Middle frontal gyrus (tissue), 1 donor: ENCODE results near the gene CIDEC.

Experiments
- DNase-seq: peaks from one replicate; pipeline ENCODE4 v3.0.0-alpha.2; 2015; ENCODE audit warnings: low spot score; ENCODE audit errors: extremely low spot score

CIDEC gene

DNA sequence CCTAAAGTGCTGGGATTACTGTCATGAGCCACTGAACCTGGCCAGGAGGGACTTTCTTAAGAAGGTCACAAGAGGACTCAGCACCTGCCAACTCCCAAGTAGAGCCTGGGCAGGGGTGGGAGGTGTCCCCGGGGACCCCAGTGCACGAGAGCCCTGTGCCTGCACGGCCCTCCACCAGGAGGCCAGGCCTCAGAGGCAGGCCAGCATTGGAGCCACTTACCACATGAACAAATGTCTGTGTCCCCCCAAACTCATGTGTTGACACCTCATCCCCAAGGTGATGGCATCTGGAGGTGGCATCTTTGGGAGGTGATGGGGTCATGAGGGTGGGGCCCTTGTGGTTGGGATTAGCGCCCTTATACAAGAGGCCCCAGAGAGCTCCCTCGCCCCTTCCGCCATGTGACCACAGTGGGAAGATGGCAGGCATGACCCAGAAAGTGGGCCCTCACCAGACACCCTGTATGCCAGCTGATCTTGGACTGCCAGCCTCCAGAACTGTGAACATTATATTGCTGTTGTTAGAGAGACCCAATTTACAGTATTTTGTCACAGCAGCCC is 33.0 kb downstream of the CIDEC start:
- DNase-seq = no peak

DNA sequence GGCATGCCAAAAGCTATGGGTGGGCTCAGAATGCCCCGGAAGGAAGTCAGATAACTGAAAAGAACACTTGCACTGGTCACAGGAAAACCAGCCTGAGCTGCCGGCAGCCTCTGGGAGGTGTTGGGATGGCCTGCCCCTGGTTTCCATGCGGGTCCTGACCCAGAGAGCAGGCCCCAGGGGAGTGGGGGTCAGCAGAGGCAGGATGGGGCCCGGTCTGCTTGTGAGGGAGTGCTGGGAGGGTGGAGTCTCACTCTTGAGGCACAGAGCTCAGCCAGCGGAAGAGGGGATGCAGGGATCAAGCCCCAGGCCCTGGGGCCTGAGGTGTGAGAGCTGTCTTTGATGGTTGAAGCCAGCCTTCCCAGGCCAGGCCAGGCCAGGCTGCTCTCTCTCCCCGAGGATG is 33.8 kb downstream of the CIDEC start:
- DNase-seq = no peak

DNA sequence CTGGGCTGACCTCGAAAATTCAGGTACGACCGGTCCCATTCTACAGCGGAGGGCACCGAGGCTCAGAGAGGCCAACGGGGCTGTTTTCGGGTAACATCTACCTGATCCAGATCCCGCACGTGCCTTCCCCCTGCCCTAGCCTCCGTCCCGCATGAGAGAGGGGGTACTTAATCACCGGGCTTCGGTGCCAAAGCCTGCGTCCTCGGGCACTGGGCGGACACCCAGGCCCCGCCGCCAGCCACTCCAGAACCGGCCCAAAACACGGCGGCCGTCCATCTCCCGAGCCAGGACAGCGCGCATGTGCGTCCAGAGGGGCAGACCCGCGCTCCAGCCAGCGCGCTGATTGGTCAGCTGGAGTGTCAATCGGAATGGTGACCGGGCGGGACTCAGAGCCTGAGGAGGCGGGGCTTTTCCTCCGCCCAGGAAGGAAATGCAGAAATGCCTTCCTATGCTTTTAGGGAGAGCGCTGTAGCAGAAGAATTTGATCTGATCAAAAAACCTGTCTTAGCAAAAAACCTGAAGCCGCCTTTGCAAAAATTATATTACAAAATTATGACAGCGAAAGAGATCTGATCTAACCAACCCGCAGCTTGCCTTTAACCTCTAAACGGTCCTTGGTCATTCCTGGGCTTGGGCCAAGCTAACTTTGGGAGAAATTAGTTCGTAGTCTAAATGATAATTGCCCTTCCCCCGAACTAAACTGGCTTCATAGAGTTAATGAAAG is 36.2 kb downstream of the CIDEC start, which contains the start of gene RPUSD3:
Gene RPUSD3 (minus strand): TSS at position 294 of the 724 bp plus-strand sequence. CDS start 18 bp downstream, at position 276.
- DNase-seq = peak; percentile 96

DNA sequence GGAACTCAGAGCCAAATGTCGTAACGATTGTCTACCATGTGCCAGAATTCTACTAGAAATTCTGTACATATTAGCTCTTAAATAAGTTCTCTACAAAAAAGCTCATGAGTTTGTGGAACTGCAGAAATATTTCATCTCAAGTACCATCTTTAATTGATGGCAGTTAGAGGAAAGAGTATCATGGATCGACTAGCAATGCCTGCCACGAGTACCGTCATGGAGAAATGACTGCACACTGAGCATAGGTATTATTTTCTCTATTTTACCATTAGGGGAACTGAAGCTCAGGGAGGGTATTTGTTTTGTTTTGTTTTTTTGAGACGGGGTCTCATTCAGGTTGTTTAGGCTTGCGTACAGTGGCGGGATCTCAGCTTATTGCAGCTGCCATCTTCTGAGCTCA is 39.0 kb downstream of the CIDEC start:
- no peak for DNase-seq

DNA sequence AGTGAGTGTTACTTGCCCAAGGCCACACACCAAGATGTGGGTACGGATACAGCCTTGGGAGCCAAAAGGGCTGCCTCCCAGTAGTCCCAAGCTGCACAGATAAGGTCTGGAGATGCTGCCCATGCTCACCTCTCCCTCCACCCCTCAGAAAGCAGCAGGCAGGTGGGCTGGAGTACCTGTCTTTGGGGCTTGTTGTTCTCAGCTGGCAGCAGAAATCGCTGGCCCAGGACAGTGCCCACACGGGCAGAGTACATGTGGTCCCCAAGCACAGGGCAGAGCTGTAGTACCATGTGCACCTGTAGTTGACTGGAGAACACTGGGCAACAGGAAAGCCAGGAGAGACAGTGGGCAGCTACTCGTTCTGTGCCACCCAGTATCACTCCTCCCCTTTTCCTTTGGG is 41.2 kb downstream of the CIDEC start:
- DNase-seq = no peak

DNA sequence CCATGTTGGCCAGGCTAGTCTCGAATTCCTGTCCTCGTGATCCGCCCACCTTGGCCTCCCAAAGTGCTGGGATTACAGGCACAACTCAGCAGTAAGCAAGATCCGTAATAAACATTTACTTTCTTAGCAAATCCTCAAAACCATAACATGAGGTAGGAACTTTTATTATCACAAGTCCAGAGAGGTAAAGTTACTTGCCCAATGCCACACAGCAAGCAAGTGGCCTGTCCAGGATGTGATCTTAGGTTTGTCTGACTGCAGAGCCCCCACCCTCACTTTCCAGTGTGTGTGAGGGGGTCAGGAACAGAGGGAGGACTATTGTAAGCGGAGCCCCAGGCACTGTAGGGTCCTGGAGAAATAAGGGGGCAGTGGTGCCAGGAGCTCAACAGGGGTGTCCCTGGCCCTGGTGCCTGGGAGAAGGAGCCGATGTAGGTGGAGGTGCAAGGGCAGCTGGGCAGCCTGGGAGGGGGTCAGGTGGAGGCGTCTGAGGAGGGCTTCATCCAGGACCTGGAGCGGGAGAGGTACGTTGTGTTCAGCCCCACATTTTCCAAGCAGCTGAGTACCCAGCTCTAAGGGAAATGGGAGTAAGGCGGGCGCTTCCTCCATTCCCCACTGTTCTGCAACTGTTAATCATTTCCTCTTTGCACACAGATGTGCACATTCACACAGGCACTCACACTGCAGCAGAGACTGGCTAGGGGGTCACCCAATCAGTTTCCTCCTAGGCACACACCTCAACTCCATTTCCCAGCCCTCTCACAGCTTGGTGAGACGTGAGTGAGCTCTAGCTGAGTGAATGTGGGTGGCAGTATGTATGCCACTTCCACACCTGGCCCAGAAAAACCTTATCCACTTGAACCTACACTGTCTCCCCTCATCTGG is 42.1 kb downstream of the CIDEC start:
- no peak for DNase-seq

DNA sequence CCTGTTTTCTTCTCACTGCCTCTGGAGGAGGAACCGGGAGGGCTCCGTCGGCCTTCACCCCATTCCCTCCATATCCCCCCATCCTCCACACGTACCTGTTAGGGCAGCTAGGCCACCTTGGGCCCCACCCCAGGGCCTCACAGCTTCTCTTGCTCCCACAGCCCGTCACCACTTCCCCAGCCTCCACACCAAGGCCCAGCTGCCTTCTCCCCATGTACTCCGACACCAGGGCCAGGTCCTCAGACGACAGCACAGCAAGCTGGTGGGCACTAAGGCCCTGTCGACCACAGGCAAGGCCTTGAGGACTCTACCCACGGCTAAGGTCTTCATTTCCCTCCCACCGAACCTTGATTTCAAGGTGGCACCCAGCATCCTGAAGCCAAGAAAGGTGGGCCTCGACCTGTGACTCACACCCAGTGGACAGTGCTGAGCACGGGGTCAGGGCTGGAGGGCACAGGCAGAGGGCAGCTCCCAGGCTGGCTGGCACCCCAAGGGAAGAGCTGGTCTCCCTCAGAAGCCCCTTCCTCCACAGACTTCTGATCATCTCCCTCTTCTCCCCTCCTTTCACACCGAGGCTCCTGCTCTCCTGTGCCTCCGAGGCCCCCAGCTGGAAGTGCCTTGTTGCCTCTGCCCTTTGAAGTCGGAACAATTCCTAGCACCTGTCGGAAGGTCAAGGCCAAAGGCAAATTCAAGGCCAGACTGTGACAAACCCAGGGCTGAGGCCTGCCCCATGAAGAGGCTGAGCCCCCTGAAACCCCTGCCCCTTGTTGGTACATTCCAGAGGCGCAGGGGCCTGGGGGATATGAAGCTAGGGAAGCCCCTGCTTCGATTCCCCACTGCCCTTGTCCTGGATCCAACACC is 45.3 kb downstream of the CIDEC start:
- DNase-seq = no peak

DNA sequence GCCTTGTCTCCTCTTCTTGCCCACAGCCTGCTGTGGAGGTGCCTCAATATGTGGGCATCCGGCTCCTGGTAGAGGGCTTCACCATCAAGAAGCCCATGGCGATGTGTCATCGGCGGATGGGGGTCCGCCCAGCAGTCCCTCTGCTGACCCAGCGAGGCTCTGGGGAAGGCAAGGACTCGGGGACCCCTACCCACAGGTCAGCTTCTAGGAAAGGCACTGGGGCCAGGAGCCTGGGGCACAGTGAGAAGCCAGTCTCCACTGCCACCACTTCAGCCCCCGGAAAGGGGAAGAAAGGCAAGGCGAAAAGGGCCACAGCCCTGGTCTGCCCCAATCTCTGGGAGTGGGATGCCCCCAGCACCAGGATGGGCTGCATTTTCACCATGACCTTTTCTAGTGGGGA is 47.0 kb downstream of the CIDEC start:
- DNase-seq = no peak

DNA sequence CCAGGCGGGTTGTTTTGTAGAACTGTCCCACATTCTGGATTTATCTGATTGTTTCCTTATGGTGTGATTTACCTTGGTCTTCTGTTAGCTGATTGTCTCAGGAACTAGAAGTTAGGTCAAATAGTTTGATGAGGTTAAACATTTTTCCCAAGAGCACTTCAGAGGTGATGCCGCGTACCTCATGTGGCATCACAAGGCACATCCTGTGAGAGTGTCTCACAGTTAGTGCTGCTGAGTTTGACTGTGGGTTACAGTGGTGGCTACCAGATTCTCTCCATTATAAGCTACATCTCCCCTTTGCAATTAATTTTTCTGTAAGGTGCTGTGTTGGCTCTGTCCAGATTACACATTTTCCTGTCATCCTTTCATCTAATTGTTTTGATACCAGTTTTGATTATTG is 48.8 kb downstream of the CIDEC start:
- DNase-seq = no peak

DNA sequence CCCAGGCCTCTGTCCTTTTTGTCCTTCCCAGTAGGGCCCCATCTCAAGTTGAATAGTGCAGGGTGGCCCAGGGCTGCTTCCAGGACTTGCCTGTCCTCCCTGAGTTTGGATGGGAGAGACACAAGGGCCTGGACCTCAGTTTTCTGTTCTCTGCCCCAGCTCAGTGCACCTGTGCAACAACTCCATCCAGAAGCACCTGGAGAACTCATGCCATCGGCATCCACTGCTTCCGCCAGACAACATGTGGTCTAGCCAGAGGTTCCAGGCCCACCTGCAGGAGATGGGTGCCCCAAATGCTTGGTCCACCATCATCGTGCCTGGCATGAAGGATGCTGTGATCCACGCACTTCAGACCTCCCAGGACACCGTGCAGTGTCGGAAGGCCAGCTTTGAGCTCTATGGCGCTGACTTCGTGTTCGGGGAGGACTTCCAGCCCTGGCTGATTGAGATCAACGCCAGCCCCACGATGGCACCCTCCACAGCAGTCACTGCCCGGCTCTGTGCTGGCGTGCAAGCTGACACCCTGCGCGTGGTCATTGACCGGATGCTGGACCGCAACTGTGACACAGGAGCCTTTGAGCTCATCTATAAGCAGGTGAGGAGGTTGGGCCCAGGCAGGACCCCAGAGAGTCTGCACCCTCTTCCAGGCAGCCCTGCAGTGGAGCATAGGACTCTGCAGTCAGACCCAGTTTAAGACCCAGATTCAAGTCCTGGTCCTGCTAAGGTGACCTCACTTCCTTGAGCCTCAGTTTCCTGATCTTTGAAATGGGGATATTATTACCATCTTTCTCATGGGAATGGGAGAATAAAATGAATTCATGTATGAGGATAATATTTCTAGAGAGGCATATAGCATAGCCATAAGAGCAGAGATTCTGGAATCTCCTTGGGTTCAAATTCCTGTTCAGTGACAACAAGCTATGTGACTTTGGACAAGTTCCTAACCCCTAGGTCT is 51.0 kb downstream of the CIDEC start:
- DNase-seq = no peak

DNA sequence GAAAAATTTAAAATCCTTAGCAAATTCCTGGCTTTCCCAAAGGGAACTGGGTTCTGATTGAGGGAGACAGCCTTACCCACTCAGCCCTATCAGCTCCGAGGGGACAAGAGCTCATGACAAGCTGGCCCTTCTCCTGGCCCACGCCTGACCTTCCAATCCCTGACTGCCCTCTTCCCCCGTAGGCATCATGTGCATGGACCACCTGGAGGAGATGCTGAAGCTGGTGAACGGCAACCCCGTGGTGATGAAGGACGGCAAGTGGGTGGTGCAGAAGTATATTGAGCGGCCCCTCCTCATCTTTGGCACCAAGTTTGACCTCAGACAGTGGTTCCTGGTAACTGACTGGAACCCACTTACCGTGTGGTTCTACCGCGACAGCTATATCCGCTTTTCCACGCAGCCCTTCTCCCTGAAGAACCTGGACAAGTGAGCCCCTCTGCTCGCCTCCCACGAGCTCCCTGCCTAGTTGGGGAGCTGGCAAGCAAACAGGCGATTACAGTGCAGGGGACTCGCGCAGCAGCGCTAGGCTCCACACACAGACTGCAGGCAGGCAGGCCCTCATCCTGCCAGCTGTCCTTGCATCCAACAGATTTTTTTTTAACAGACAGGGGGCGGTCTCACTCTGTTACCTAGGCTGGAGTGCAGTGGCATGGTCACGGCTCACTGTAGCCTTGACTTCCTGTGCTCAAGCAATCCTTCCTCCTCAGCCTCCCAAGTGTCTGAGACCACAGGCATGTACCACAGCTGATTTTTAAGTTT is 53.1 kb downstream of the CIDEC start:
- DNase-seq = no peak

DNA sequence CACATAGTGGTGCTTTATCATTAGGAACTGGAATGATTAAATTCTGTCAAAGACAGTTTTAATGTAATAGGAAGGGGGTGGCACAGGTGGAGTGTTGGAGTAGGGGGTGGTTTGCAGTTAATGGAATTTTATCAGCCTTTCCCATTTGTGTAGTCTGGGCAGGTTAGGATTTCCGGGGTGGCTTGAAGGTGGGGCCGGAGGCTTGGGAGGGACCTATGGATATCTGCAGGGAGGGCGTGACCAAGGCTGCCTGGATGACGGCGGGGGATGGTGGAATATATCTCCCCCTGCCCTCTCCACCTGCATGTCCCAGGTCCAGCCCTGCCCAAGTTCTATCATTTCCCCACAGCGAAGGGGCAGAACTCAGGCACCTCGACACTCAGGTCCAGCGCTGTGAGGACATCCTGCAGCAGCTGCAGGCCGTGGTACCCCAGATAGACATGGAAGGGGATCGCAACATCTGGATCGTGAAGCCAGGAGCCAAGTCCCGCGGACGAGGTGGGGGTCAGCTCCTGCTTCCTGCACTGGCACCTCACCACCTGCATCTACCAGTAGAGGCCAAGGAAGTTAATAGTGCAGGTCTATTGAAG is 54.5 kb downstream of the CIDEC start:
- DNase-seq = no peak

DNA sequence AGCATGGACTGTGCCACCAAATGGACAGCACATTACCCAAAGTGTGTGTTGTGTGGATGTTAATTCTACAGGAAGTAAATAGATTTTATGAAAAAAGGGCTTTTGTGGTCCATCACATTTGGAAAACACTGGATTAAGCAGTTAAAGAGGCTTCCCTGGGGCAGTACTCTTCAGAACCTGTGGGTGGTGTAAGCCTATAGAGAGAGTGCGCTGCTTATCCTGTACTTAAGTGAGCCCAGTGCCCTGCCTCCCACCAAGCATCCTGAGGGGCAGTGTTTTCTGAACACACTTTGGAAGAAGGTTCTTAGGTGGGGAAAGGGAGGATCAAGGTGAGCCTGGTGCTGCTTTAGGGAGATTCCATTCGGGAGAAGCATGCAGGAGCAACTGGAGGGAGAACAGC is 59.1 kb downstream of the CIDEC start:
- DNase-seq = no peak

DNA sequence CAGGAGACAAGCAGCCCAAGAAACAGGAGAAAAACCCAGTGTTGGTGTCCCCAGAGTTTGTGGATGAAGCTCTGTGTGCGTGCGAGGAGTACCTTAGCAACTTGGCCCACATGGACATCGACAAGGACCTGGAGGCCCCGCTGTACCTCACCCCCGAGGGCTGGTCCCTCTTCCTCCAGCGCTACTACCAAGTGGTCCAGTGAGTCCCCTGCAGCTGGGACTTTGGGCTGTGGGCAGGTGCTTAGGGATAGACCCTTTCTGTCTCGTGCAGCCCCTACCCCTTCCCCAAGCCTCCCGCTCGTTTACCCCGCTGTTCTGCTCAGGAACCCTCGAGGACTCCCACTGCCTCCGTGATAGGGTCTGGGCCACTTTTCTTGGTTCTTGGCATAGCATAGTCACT is 59.5 kb downstream of the CIDEC start:
- DNase-seq = no peak

DNA sequence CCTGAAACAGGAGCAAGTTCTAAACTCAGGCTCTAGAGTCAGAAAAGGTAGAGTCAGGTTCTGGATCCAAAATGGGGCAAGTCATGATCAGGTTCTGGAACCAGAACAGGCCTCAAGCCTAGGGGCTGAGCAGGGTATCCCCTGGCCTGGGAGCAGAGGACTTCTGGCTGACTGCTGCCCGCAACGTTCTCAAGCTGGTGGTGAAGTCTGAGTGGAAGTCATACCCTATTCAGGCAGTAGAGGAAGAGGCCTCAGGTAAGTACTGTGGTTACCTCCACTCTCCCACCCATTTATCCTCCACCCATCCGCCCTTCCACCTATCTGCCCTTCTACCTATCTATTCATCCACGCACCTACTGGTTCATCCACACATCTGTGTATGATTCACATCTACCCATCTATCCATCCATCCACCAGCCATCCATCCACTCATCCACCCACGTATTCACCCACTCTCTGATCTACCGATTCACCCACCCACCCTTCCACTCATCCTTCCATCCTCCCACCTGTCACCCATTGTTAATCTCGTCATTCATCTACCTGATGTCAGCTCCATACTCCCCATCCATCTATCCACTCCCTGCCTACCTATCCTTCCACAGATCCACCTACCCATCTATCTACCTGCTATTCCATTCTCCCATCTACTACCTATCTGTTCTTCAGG is 61.3 kb downstream of the CIDEC start:
- DNase-seq = no peak

DNA sequence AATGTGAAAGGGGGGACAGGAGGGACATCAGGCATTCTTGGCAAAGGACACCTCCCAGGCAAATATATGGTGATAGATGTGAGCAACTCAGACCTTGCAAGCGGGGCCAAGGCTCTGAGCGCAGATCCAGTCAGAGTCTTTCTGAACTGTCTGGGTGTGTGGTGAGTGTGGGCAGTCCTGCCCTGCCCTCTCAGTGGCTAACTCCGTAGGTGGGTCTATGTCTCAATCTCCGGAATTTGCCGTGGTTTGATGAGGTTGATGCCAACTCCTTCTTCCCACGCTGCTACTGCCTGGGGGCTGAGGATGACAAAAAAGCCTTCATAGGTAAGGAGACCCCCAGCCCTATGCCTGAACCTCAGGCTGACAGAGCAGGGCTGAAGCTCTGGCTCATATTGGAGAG is 62.6 kb downstream of the CIDEC start:
- no peak for DNase-seq
